Brain pericyte (primary cell): ENCODE data around the gene TRPM2.

ENCODE experiments used
- DNase-seq: peaks from one replicate; pipeline ENCODE4 v3.0.0-alpha.2; 2012; ENCODE audit warnings: low read depth, low spot score

The TRPM2 gene

GRCh38 chr21:44428281-44428960 lies 75.0 kb downstream of the TRPM2 start:
- DNase-seq: no peak

GRCh38 chr21:44429894-44430293 lies 76.5 kb downstream of the TRPM2 start:
- no peak for DNase-seq

- no peak for DNase-seq
Measured at GRCh38 chr21:44431300-44431699, 77.9 kb downstream of the TRPM2 start.

- DNase-seq: no peak
Measured at GRCh38 chr21:44432841-44433790, 79.7 kb downstream of the TRPM2 start.

DNA sequence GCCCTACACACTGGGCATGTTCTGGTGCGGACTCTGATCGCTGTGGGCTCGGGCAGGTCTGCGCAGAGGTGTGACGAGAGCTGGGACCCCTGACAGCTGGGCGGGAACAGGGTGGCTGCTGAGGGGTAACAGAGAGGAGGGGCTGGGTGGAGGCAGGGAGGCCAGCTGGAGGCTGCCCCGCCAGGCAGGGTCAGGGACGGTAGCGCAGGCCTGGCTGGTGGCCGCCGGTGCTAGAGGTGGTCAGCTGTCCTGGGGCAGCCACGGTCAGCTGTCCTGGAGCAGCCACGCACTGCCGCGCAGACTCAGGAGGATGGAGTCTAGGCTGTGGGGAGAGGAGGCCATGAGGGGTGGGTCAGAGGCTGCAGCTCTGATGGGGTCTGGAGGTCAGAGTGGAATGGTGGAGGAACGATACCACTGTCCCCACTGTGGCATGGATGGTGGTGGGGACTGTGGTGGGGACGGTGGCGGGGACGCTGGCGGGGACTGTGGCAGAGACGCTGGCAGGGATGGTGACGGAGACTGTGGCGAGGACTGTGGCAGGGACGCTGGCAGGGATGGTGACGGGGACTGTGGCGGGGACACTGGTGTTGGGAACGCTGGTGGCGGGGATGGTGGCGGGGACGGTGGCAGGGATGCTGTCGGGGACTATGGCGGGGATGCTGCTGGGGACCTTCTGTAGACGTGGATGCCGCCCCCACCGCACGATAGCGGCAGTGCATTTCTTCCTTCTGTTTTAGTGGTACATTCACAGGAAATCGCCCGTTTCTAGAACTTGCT lies 80.6 kb downstream of the TRPM2 start:
- no peak for DNase-seq

DNA sequence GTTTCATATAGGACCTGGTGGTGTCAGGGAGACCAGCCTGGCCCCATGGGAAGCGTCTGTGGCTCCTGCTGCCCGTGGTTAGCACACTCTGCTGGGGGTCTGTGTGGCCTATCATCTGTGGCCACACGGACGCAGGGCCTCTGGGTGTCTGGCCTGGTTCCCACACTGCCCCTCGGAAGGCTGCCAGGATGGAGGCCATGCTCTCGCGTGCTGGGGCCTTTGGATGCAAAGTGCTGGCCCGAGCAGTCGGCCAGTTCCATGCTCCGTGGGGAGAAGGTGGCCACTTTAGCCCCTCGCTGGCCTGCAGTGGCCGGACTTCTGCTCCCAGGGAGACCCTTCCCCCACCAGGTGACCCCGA lies 81.1 kb downstream of the TRPM2 start:
- no peak for DNase-seq

- no peak for DNase-seq
Measured at GRCh38 chr21:44434936-44435635, 81.7 kb downstream of the TRPM2 start.

- no peak for DNase-seq
Measured at GRCh38 chr21:44436111-44436611, 82.7 kb downstream of the TRPM2 start.

DNA sequence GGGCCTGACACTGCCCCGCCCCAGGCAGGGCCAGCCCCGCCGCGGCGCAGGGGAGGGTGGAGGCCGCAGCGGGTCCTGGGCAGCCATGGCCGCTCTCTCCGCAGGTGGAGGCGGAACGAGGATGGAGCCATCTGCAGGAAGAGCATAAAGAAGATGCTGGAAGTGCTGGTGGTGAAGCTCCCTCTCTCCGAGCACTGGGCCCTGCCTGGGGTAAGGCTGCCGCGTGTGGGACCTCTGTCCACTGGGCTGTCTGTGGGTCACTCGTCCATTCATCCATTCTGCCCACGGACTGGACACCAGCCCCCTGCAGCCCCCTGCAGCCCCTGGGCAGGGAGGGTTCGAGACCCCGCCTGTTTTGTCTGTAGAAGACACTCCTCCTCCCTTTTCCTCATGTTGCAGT lies 83.5 kb downstream of the TRPM2 start:
- no peak for DNase-seq

DNA sequence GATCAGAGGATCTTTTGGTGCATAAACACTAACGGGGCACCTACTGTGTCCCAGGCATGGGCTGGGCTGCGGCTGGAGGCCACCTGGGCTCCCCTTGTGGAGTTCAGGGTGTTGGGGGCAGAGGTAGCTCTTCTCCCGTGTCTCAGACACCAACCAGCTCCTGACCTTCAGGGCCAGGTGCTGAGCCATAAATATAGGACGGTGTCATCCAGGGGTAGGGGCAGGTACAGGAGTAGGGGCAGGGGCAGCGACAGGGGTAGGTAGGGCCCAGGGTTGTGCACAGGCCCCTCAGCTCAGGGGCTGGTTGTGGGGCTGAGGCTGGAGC lies 83.9 kb downstream of the TRPM2 start:
- DNase-seq: no peak

- DNase-seq: no peak
Measured at GRCh38 chr21:44437696-44438431, 84.4 kb downstream of the TRPM2 start.

DNA sequence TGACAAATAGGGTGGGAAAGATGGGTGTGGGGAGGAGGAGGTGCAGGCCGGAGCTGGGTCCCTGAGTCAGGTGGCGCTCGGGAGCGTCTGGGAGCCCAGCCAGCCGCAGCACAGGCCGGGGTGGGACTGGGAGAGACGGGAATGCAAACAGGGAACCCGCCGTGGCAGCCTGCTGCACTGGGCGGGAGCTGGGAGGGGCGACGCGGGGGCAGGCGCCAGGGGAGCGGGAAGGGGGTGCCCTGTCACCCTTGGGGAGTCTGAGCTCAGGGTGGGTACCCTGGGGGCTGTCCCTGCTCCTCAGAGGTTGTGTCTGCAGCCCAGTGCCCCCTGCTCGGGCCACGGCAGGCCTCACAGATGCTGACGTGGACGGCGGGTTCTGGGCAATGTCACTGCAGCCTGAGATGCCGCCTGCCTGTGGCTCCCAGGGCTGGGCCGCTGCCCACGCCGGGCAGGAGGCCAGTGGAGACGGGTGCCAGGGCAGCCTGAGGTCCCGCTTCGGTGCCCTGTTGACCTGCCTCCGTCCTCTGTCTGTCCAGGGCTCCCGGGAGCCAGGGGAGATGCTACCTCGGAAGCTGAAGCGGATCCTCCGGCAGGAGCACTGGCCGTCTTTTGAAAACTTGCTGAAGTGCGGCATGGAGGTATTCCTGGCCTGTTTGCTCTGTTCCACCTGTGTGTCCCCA lies 85.2 kb downstream of the TRPM2 start:
- DNase-seq: no peak

DNA sequence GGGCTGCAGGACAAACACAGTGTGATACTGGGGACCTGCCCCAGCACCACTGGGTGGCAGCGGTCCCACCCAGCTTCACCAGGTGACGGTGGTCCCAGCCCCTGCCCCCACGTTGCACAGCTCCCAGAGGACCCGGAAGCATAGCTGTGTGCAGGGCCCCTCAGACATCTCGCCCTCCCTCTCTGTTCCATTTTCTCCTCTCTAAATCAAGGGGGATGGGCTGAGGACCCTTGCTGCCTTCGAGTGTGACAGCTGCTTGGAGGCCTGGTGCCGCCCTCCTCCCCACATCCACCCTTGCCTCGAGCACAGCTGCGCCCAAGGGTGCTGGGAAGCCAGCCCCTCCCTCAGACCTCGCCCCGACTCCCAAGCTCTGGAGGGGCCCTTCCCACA lies 85.8 kb downstream of the TRPM2 start:
- no peak for DNase-seq

DNA sequence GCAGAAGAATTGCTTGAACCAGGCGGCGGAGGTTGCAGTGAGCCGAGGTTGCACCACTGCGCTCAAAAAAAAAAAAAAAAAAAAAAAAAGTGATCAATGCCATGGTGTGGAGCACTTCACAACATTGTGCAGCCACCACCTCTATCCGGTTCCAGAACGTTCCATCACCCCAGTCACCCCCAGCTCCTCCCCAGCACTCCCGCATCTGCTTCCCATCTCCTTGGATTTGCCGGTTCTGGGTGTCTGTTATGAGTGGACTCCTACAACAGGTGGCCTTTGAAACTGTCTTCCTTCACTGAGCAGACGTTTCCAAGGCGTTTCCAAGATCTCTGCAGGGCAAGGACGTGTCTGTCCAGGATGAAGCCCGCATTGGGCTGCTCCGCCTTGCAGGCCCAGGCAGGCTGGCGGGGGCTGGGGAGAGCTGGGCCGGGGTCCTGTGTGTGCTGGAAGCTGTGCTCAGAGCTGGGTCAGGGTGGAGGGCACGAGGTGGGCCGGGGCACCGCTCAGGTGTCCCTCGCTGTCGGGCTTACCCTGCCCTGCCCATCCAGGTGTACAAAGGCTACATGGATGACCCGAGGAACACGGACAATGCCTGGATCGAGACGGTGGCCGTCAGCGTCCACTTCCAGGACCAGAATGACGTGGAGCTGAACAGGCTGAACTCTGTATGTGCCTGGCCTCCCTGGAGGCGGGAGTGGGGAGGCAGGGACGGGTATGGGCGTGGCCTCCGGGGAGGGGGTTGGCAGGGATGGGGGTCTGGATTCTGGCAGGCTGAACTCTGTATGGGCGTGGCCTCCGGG lies 87.0 kb downstream of the TRPM2 start:
- DNase-seq: no peak

GRCh38 chr21:44441041-44441400 lies 87.6 kb downstream of the TRPM2 start:
- DNase-seq: no peak

GRCh38 chr21:44441581-44442265 lies 88.3 kb downstream of the TRPM2 start:
- DNase-seq: no peak

- DNase-seq: no peak
Measured at GRCh38 chr21:44442266-44443125, 89.1 kb downstream of the TRPM2 start.

GRCh38 chr21:44443291-44443890 lies 90.0 kb downstream of the TRPM2 start:
- DNase-seq: no peak
